Esophagus squamous epithelium (tissue), 4 donors: ENCODE results near the gene KCNK17.

Source experiments
- POLR2A ChIP-seq, 4 donors: fragments of 450-650 bp; IDR thresholded peaks; one replicate each; pipeline ENCODE4 v1.6.1; 2017; ENCODE audit warnings: antibody characterized with exemption in 4 of 4, mild to moderate bottlenecking in 4 of 4, moderate library complexity in 3 of 4
- TF ChIP-seq, protein P1 (sequence below), 6 experiments: fragments of 450-650 bp in 4 of 6; fragments of 200-600 bp in 2 of 6; sonication (generic) in 2 of 6; IDR thresholded peaks; one replicate each; pipeline ENCODE4 v1.5.1; 2016 to 2019; ENCODE audit warnings: antibody characterized with exemption in 6 of 6, mild to moderate bottlenecking in 4 of 6, moderate library complexity in 4 of 6

DNA sequence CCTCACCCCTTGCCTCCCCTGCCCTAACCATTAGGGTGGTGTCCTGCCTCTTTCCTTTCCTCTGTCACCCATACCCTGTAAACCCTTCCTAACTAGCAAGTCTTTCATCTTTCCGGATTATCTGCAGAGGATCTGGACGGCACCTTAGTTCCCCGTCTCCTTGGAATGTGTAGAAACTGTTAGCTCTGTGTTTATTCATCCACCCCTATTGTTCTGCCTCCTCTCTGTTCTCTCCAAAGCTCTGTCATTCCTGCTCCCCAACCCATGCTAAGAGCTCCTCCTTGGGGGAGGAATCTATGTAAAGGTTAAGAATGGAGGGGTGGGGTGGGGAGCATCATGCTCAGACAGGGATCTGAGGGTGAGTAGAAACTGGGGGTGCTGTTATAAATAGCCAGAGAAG is 45.5 kb downstream of the KCNK17 start:
- TF ChIP-seq, protein P1, sequence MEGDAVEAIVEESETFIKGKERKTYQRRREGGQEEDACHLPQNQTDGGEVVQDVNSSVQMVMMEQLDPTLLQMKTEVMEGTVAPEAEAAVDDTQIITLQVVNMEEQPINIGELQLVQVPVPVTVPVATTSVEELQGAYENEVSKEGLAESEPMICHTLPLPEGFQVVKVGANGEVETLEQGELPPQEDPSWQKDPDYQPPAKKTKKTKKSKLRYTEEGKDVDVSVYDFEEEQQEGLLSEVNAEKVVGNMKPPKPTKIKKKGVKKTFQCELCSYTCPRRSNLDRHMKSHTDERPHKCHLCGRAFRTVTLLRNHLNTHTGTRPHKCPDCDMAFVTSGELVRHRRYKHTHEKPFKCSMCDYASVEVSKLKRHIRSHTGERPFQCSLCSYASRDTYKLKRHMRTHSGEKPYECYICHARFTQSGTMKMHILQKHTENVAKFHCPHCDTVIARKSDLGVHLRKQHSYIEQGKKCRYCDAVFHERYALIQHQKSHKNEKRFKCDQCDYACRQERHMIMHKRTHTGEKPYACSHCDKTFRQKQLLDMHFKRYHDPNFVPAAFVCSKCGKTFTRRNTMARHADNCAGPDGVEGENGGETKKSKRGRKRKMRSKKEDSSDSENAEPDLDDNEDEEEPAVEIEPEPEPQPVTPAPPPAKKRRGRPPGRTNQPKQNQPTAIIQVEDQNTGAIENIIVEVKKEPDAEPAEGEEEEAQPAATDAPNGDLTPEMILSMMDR (IDR thresholded peaks at IDR 0.05) = no peak
- no peak for TF ChIP-seq POLR2A (IDR thresholded peaks at IDR 0.05)
